HCT116 (cell line): ENCODE data around the gene FGGY. TPM values are rescaled to one million over a fixed set of nuclear protein-coding genes. Genes with fewer than 3 reads are reported as not detected.

Experiments
- ATAC-seq: fragments of 200-7000 bp; cut with Tn5 transposase; 2 replicates; pipeline ENCODE4 v1.9.1; 2020; ENCODE audit warnings: mild to moderate bottlenecking, moderate library complexity
- BruUV-seq: library from RNA; stranded (reverse); fragments of 400-500 nt; replicated peaks from 2 replicates; lab custom pipeline; 2021; lab: Mats Ljungman, UMichigan
- CTCF ChIA-PET: fragments of 300-600 bp; sonication (Branson Sonifier 250); formaldehyde crosslinking; loops from one replicate; lab custom pipeline; 2021; ENCODE audit warnings: antibody characterized with exemption; lab: Charles Lee
- POLR2A ChIA-PET: fragments of 300-600, 350-600 bp; sonication (Branson Sonifier 250); formaldehyde crosslinking; loops from one replicate; lab custom pipeline; 2021; ENCODE audit warnings: antibody characterized with exemption; lab: Charles Lee
- RAD21 ChIA-PET, 2 experiments: fragments of 300-600 bp; sonication (Branson Sonifier 250); formaldehyde crosslinking; loops; one replicate each; lab custom pipeline; 2023; ENCODE audit warnings: low total read pairs in 2 of 2; ENCODE audit not compliant: uncharacterized antibody in 2 of 2, unreplicated experiment in 2 of 2, low non-redundant PET in 1 of 2; lab: Charles Lee
- DNase-seq: peaks from one replicate; pipeline ENCODE4 v3.0.0-alpha.2; 2010; ENCODE audit warnings: low read depth, low spot score
- H2AFZ ChIP-seq: fragments of 200-600 bp; shearing (Covaris generic), sonication (generic); 2 replicates; pipeline ENCODE4 v1.6.1; 2017; ENCODE audit warnings: low read depth, mixed run types, mixed read lengths, antibody characterized with exemption, low read length; ENCODE audit not compliant: poor library complexity, severe bottlenecking
- H3K27ac ChIP-seq: 2 replicates; pipeline ENCODE4 v1.5.1; 2012; ENCODE audit warnings: low read depth, low read length
- H3K27me3 ChIP-seq: fragments of 200-600 bp; sonication (generic); 2 replicates; pipeline ENCODE4 v1.6.1; 2016; ENCODE audit warnings: mixed run types, low read length, mixed read lengths; ENCODE audit not compliant: insufficient read depth
- H3K36me3 ChIP-seq, 2 experiments: fragments of 200-500 bp in 1 of 2; fragments of 200-600 bp in 1 of 2; sonication (Bioruptor generic) in 1 of 2; sonication (generic) in 1 of 2; 2 replicates each; pipeline versions ENCODE4 v1.5.1 to v1.6.1; 2014 to 2016; ENCODE audit warnings: low read length in 2 of 2, inconsistent platforms in 1 of 2, mixed read lengths in 1 of 2, mixed run types in 1 of 2; ENCODE audit not compliant: insufficient read depth in 2 of 2, control insufficient read depth in 1 of 2
- H3K4me1 ChIP-seq, 2 experiments: fragments of 200-600 bp in 1 of 2; sonication (generic) in 1 of 2; 2 replicates each; pipeline versions ENCODE4 v1.5.1 to v1.6.1; 2012 to 2017; ENCODE audit warnings: low read length in 2 of 2, inconsistent platforms in 1 of 2, mild to moderate bottlenecking in 1 of 2, mixed read lengths in 1 of 2, mixed run types in 1 of 2, moderate library complexity in 1 of 2; ENCODE audit not compliant: insufficient read depth in 2 of 2, control insufficient read depth in 1 of 2
- H3K4me2 ChIP-seq: fragments of 200-600 bp; sonication (generic); 2 replicates; pipeline ENCODE4 v1.6.1; 2017; ENCODE audit warnings: mixed run types, low read length, mixed read lengths
- H3K4me3 ChIP-seq, 2 experiments: fragments of 200-600 bp in 1 of 2; sonication (generic) in 1 of 2; replicated peaks in 1 of 2; 2 replicates each; pipeline ENCODE4 v1.5.1; 2011 to 2016; ENCODE audit warnings: low read length in 2 of 2, control low read depth in 1 of 2, low read depth in 1 of 2, mild to moderate bottlenecking in 1 of 2, mixed read lengths in 1 of 2, mixed run types in 1 of 2
- H3K79me2 ChIP-seq: fragments of 200-600 bp; sonication (generic); 2 replicates; pipeline ENCODE4 v1.6.1; 2017; ENCODE audit warnings: mild to moderate bottlenecking, mixed run types, low read length, moderate library complexity, mixed read lengths; ENCODE audit not compliant: insufficient read depth
- H3K9ac ChIP-seq: fragments of 200-600 bp; sonication (generic); 2 replicates; pipeline ENCODE4 v1.6.1; 2016; ENCODE audit warnings: low read length, mixed read lengths
- H3K9me2 ChIP-seq: fragments of 200-600 bp; sonication (generic), shearing (Covaris generic); 2 replicates; pipeline ENCODE4 v1.6.1; 2017; ENCODE audit warnings: mixed run types, mild to moderate bottlenecking, moderate library complexity; ENCODE audit not compliant: insufficient read depth
- H3K9me3 ChIP-seq, 2 experiments: fragments of 200-500 bp in 1 of 2; fragments of 200-600 bp in 1 of 2; sonication (Bioruptor generic) in 1 of 2; sonication (generic) in 1 of 2; 2 replicates each; pipeline ENCODE4 v1.6.1; 2014 to 2017; ENCODE audit warnings: low read length in 2 of 2, mixed read lengths in 2 of 2, inconsistent platforms in 1 of 2, low read depth in 1 of 2, mild to moderate bottlenecking in 1 of 2, mixed run types in 1 of 2, moderate library complexity in 1 of 2; ENCODE audit not compliant: control insufficient read depth in 1 of 2, insufficient read depth in 1 of 2
- H4K20me1 ChIP-seq: fragments of 200-600 bp; sonication (generic), shearing (Covaris generic); 2 replicates; pipeline ENCODE4 v1.6.1; 2017; ENCODE audit warnings: mixed run types, mild to moderate bottlenecking, moderate library complexity; ENCODE audit not compliant: insufficient read depth
- CTCF ChIP-seq, 3 experiments: fragments of 200-600 bp in 1 of 3; sonication (generic) in 1 of 3; IDR thresholded peaks in 2 of 3; conservative IDR thresholded peaks in 1 of 3; 2 replicates each; pipeline ENCODE4 v1.5.1; 2012 to 2017; ENCODE audit warnings: low read depth in 2 of 3, low read length in 2 of 3, antibody characterized with exemption in 1 of 3, borderline replicate concordance in 1 of 3, control low read depth in 1 of 3, mild to moderate bottlenecking in 1 of 3, mixed read lengths in 1 of 3, mixed run types in 1 of 3, moderate library complexity in 1 of 3; ENCODE audit not compliant: insufficient read depth in 1 of 3
- EGR1 ChIP-seq: IDR thresholded peaks from 2 replicates; pipeline ENCODE4 v1.6.1; 2012; ENCODE audit warnings: low read depth
- POLR2AphosphoS5 ChIP-seq: IDR thresholded peaks from 2 replicates; pipeline ENCODE4 v1.6.1; 2011; ENCODE audit warnings: mild to moderate bottlenecking, low read depth, low read length, moderate library complexity
- SIN3A ChIP-seq: IDR thresholded peaks from 2 replicates; pipeline ENCODE4 v1.6.1; 2012; ENCODE audit warnings: low read depth
- SRF ChIP-seq: IDR thresholded peaks from 2 replicates; pipeline ENCODE4 v1.6.1; 2012; ENCODE audit warnings: low read depth
- ZFX ChIP-seq: fragments of 450-650 bp; IDR thresholded peaks from 2 replicates; pipeline ENCODE4 v1.6.1; 2017
- intact Hi-C: fragments of 100-400 bp; cut with micrococcal nuclease; formaldehyde crosslinking; loops from 2 replicates; pipeline ENCODE4 v1.10.0; 2022
- total RNA-seq: library from RNA; stranded (reverse); gene quantifications from one replicate; pipeline ENCODE4 v1.2.1, GENCODE V29; 2021; ENCODE audit not compliant: unreplicated experiment
- TF ChIP-seq, protein P1 (sequence below): IDR thresholded peaks from 2 replicates; pipeline ENCODE4 v1.6.1; 2012; ENCODE audit warnings: low read depth
- TF ChIP-seq, protein P2 (sequence below): IDR thresholded peaks from 2 replicates; pipeline ENCODE4 v1.6.1; 2012

FGGY gene
- total RNA-seq, 1 experiment from 2014 or later: 10.6 TPM

DNA sequence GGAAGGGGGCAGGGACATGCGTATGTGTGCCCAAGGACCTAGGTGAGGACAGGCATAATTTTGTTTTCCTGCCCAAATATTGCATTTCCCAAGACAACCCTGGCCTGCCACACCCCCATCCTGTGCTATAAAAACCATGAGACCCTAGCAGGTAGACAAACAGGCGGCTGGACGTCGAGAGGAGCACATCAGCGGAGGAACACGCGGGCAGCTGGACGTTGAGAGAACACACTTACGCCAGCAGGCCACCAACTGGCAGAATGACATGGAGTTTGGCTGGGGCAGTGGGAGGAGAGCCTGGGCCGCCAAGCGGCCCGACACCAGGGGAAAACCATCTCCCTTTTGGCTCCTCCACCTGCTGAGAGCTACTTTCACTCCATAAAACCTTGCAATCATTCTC lies 3.0 kb upstream of the FGGY start:
- H3K4me1 ChIP-seq: peaks cover 18 to 42% of the 10 kb centered on the region in 2 experiments
- no peak overlapping the region for H3K9ac ChIP-seq
- intact Hi-C loops: loop anchor here (10.0 kb wide), 5 partner anchors 139 to 479 kb away; no protein-coding TSS in a partner anchor
- H4K20me1 ChIP-seq: no peaks in the 10 kb centered on the region
- H2AFZ ChIP-seq: no peak overlapping the region
- H3K79me2 ChIP-seq: no peaks in the 10 kb centered on the region
- ATAC-seq (no peak), DNase-seq (no peak)
- TF ChIP-seq ZFX: no peak
- no peak for TF ChIP-seq POLR2AphosphoS5
- no peak for TF ChIP-seq SRF
- no peak for TF ChIP-seq SIN3A
- no peak for TF ChIP-seq CTCF (IDR thresholded peaks at IDR 0.05 in 2 of 3, conservative IDR thresholded peaks at IDR 0.05 in 1 of 3; ENCODE audit: borderline replicate concordance in 1 of 3, insufficient read depth in 1 of 3, low read depth in 2 of 3, low read length in 2 of 3)
- no peak for TF ChIP-seq EGR1
- TF ChIP-seq, protein P1, sequence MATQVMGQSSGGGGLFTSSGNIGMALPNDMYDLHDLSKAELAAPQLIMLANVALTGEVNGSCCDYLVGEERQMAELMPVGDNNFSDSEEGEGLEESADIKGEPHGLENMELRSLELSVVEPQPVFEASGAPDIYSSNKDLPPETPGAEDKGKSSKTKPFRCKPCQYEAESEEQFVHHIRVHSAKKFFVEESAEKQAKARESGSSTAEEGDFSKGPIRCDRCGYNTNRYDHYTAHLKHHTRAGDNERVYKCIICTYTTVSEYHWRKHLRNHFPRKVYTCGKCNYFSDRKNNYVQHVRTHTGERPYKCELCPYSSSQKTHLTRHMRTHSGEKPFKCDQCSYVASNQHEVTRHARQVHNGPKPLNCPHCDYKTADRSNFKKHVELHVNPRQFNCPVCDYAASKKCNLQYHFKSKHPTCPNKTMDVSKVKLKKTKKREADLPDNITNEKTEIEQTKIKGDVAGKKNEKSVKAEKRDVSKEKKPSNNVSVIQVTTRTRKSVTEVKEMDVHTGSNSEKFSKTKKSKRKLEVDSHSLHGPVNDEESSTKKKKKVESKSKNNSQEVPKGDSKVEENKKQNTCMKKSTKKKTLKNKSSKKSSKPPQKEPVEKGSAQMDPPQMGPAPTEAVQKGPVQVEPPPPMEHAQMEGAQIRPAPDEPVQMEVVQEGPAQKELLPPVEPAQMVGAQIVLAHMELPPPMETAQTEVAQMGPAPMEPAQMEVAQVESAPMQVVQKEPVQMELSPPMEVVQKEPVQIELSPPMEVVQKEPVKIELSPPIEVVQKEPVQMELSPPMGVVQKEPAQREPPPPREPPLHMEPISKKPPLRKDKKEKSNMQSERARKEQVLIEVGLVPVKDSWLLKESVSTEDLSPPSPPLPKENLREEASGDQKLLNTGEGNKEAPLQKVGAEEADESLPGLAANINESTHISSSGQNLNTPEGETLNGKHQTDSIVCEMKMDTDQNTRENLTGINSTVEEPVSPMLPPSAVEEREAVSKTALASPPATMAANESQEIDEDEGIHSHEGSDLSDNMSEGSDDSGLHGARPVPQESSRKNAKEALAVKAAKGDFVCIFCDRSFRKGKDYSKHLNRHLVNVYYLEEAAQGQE: no peak
- TF ChIP-seq, protein P2, sequence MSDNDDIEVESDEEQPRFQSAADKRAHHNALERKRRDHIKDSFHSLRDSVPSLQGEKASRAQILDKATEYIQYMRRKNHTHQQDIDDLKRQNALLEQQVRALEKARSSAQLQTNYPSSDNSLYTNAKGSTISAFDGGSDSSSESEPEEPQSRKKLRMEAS: no peak
- H3K9me2 ChIP-seq: no peaks in the 10 kb centered on the region; the same call in 1 of the 2 replicates
- H3K4me3 ChIP-seq: no peak overlapping the region
- BruUV-seq: no TSS peak
- no peaks in the 10 kb centered on the region for H3K27me3 ChIP-seq
- H3K4me2 ChIP-seq: no peak overlapping the region
- ChIA-PET POLR2A (no interaction called here), RAD21 (no interaction called here), CTCF (no interaction called here)
- no peaks in the 10 kb centered on the region for H3K36me3 ChIP-seq
- no peaks in the 10 kb centered on the region for H3K9me3 ChIP-seq
- H3K27ac ChIP-seq: no peak overlapping the region
